Endodermal cell (in vitro differentiated cells): ENCODE data around the gene CAMKMT. TPM values are rescaled to one million over a fixed set of nuclear protein-coding genes. Genes with fewer than 3 reads are reported as not detected.

Experiments
- DNase-seq: peaks from one replicate; pipeline ENCODE4 v3.0.0-alpha.2; 2017
- H3K27ac ChIP-seq: 2 replicates; pipeline ENCODE4 v1.5.1; 2013; ENCODE audit warnings: mild to moderate bottlenecking, low read depth, low read length, moderate library complexity
- H3K27me3 ChIP-seq: 2 replicates; pipeline ENCODE4 v1.6.1; 2013; ENCODE audit warnings: mild to moderate bottlenecking, low read length, moderate library complexity; ENCODE audit not compliant: insufficient read depth, control insufficient read depth, poor library complexity, severe bottlenecking
- H3K36me3 ChIP-seq: 2 replicates; pipeline ENCODE4 v1.7.0; 2013; ENCODE audit warnings: mild to moderate bottlenecking, low read length, moderate library complexity; ENCODE audit not compliant: control insufficient read depth, insufficient read depth
- H3K4me1 ChIP-seq: one replicate; pipeline ENCODE4 v1.7.0; 2013; ENCODE audit warnings: low read length; ENCODE audit not compliant: control insufficient read depth, insufficient read depth
- H3K4me3 ChIP-seq: 2 replicates; pipeline ENCODE4 v1.5.1; 2013; ENCODE audit warnings: mild to moderate bottlenecking, low read length, moderate library complexity
- H3K9ac ChIP-seq: 2 replicates; pipeline ENCODE4 v1.6.1; 2013; ENCODE audit warnings: mild to moderate bottlenecking, low read length, moderate library complexity; ENCODE audit not compliant: poor library complexity, severe bottlenecking; ENCODE audit errors: extremely low read depth
- H3K9me3 ChIP-seq: 2 replicates; pipeline ENCODE4 v1.6.1; 2013; ENCODE audit warnings: mild to moderate bottlenecking, low read length, moderate library complexity; ENCODE audit not compliant: control insufficient read depth
- H3K27ac Mint-ChIP-seq: 2 replicates; pipeline ENCODE4 v1.8.0; 2020; ENCODE audit warnings: mixed read lengths
- H3K27me3 Mint-ChIP-seq: 2 replicates; pipeline ENCODE4 v1.8.0; 2021; ENCODE audit warnings: mild to moderate bottlenecking, mixed read lengths; ENCODE audit not compliant: insufficient read depth
- H3K36me3 Mint-ChIP-seq: 2 replicates; pipeline ENCODE4 v1.8.0; 2020; ENCODE audit warnings: low read depth, mixed read lengths
- H3K4me1 Mint-ChIP-seq: 2 replicates; pipeline ENCODE4 v1.8.0; 2020; ENCODE audit warnings: mixed read lengths
- H3K4me3 Mint-ChIP-seq: 2 replicates; pipeline ENCODE4 v1.8.0; 2020; ENCODE audit warnings: mild to moderate bottlenecking, moderate library complexity, mixed read lengths
- H3K9me3 Mint-ChIP-seq: 2 replicates; pipeline ENCODE4 v1.8.0; 2020; ENCODE audit warnings: mild to moderate bottlenecking, mixed read lengths
- WGBS, 2 experiments: methylation state at CpG; one replicate each; pipeline versions ENCODE4 v1.1.5 to v1.1.7; 2013; ENCODE audit warnings: missing lambda C conversion rate in 2 of 2, mixed read lengths in 1 of 2; ENCODE audit not compliant: insufficient coverage in 1 of 2, insufficient read length in 1 of 2; 5-methylcytosine and 5-hydroxymethylcytosine counted together
- total RNA-seq, 2 donors: library from RNA; stranded (reverse); fragmentation: NEBNext Ultra II Directional in 1 of 2; extraction: Animal tissue kit (Norgen Biotek cat#: 25700) in 1 of 2; gene quantifications; 2 replicates in 1 of 2; 3 replicates in 1 of 2; pipeline ENCODE4 v1.2.1, GENCODE V29; 2021
- TF ChIP-seq, protein P1 (sequence below): fragments of 200-600 bp; sonication (generic); conservative IDR thresholded peaks from 2 replicates; pipeline ENCODE4 v1.5.0; 2021; ENCODE audit warnings: antibody characterized with exemption, mild to moderate bottlenecking

CAMKMT gene
- total RNA-seq, 2 donors from 2014 or later = 31.4 to 57.5 TPM

DNA sequence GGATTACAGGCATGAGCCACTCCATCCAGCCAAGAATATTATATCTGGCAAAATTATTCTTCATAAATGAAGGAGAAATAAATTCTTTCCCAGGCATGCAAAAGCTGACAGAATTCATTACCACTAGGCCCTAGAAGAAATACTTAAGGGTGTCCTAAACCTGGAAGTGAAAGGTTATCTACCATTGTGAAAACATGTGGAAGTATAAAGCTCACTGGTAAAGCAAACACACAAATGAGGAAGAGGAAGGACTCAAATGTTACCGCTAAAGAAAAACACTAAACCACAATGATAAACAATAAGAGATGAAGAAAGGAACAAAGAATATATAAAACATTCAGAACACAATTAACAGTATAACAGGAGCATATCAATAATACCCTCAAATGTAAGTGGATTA, 171.8 kb downstream of the CAMKMT start:
- peaks cover 3% of the 10 kb centered on the region for H3K4me1 Mint-ChIP-seq
- Histone ChIP-seq H3K9me3 (no peaks in the 10 kb centered on the region), H3K4me1 (no peaks in the 10 kb centered on the region), H3K27ac (no peak overlapping the region), H3K9ac (no peak overlapping the region), H3K4me3 (no peak overlapping the region), H3K36me3 (no peaks in the 10 kb centered on the region), H3K27me3 (no peaks in the 10 kb centered on the region)
- DNase-seq = no peak
- no peak overlapping the region for H3K4me3 Mint-ChIP-seq
- WGBS, 2 experiments = no CpG with 5 or more reads among the region's 1 CpG
- H3K27ac Mint-ChIP-seq = no peak overlapping the region
- H3K27me3 Mint-ChIP-seq = no peaks in the 10 kb centered on the region
- peaks cover 7% of the 10 kb centered on the region for H3K36me3 Mint-ChIP-seq
- TF ChIP-seq, protein P1, sequence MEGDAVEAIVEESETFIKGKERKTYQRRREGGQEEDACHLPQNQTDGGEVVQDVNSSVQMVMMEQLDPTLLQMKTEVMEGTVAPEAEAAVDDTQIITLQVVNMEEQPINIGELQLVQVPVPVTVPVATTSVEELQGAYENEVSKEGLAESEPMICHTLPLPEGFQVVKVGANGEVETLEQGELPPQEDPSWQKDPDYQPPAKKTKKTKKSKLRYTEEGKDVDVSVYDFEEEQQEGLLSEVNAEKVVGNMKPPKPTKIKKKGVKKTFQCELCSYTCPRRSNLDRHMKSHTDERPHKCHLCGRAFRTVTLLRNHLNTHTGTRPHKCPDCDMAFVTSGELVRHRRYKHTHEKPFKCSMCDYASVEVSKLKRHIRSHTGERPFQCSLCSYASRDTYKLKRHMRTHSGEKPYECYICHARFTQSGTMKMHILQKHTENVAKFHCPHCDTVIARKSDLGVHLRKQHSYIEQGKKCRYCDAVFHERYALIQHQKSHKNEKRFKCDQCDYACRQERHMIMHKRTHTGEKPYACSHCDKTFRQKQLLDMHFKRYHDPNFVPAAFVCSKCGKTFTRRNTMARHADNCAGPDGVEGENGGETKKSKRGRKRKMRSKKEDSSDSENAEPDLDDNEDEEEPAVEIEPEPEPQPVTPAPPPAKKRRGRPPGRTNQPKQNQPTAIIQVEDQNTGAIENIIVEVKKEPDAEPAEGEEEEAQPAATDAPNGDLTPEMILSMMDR = no peak
- H3K9me3 Mint-ChIP-seq = peaks cover 5% of the 10 kb centered on the region

DNA sequence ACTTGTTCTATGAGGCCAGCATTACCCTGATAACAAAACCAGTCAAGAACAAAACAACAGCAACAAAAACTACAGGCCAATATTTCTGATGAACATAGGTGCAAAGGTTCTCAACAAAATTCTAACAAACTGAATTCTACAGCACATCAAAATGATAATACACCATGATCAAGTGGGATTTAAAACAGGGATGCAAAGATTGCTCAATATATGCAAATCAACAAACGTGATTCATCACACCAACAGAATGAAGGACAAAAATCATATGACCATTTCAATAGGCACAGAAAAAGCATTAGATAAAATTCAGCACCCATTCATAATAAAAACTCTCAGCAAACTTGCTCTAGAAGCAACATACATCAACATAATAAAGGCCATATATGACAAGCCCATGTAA, 173.6 kb downstream of the CAMKMT start:
- Histone ChIP-seq H3K9me3 (no peaks in the 10 kb centered on the region), H3K9ac (no peak overlapping the region), H3K36me3 (no peaks in the 10 kb centered on the region), H3K27me3 (no peaks in the 10 kb centered on the region), H3K27ac (no peak overlapping the region), H3K4me1 (no peaks in the 10 kb centered on the region), H3K4me3 (no peak overlapping the region)
- DNase-seq = no peak
- TF ChIP-seq, protein P1 = no peak
- Mint-ChIP-seq H3K4me3 (no peak overlapping the region), H3K27me3 (no peaks in the 10 kb centered on the region), H3K4me1 (no peaks in the 10 kb centered on the region), H3K9me3 (peaks cover 5% of the 10 kb centered on the region), H3K27ac (no peak overlapping the region), H3K36me3 (peaks cover 7% of the 10 kb centered on the region)
- WGBS, 2 experiments = 83 to 89% methylated on average over 1 of the region's 1 CpG

DNA sequence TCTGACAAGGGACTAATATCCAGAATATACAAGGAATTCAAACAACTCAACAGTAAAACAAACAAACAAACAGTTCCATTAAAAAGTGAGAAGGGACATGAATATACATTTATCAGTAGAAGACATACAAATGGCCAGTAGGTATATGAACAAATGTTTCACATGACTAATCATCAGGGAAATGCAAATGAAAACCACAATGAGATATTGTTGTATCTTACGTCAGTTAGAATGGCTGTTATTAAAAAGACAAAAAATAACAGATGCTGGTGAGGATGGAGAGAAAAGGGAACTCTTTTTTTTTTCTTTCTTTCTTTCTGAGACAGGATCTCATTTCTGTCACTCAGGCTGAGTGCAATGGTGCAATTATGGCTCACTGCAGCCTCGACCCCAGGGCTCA, 175.5 kb downstream of the CAMKMT start:
- WGBS, 2 experiments = 87 to 93% methylated on average over 2 of the region's 2 CpGs
- no peak overlapping the region for H3K4me3 ChIP-seq
- no peaks in the 10 kb centered on the region for H3K9me3 ChIP-seq
- H3K9ac ChIP-seq = no peak overlapping the region
- TF ChIP-seq, protein P1 = no peak
- Mint-ChIP-seq H3K4me1 (no peaks in the 10 kb centered on the region), H3K4me3 (no peak overlapping the region), H3K27ac (no peak overlapping the region), H3K27me3 (no peaks in the 10 kb centered on the region), H3K9me3 (peaks cover 5% of the 10 kb centered on the region), H3K36me3 (peaks cover 7% of the 10 kb centered on the region)
- H3K36me3 ChIP-seq = no peaks in the 10 kb centered on the region
- H3K4me1 ChIP-seq = no peaks in the 10 kb centered on the region
- H3K27ac ChIP-seq = no peak overlapping the region
- DNase-seq = no peak
- H3K27me3 ChIP-seq = no peaks in the 10 kb centered on the region
